ENCODE results near the gene OXGR1.

- TF ChIP-seq ZBTB11 (CRISPR knock-in tag; IDR thresholded peaks at IDR 0.05) = no peak
- no peak for TF ChIP-seq POLR2AphosphoS5 (IDR thresholded peaks at IDR 0.05; ENCODE audit: low read length)
- TF ChIP-seq CBX5 (IDR thresholded peaks at IDR 0.05; ENCODE audit: low read depth) = no peak
- no peak for TF ChIP-seq SRF (IDR thresholded peaks at IDR 0.05; ENCODE audit: low read depth in 2 of 2, low read length in 2 of 2)
- TF ChIP-seq ETV6 (conservative IDR thresholded peaks at IDR 0.05 in 1 of 2, IDR thresholded peaks at IDR 0.05 in 1 of 2; ENCODE audit: borderline replicate concordance in 1 of 2, low read depth in 1 of 2) = no peak
These were observed 10.0 kb upstream of the OXGR1 start for GRCh38 chr13:97004096-97004876.
